ENCODE measurements around the gene KLF5. TPM values are rescaled to one million over a fixed set of nuclear protein-coding genes. Genes with fewer than 3 reads are reported as not detected.

Gene KLF5
- total and polyA plus RNA-seq, 2 of the 4 experiments (the other 2 are of a cell fraction): 5.4 to 8.8 TPM

- Histone ChIP-seq H2AK5ac (ENCODE audit: low read depth, low read length) (no peak overlapping the region), H3K4me1 (ENCODE audit: control insufficient read depth, insufficient read depth, low read length) (peaks cover 5% of the 10 kb centered on the region), H2BK120ac (ENCODE audit: low read depth, low read length) (no peak overlapping the region), H3K36me3 (ENCODE audit: control insufficient read depth, insufficient read depth, low read length) (peaks cover 5% of the 10 kb centered on the region), H3K4ac (ENCODE audit: low read depth, low read length) (no peak overlapping the region), H3K4me2 (ENCODE audit: low read depth, low read length) (no peak overlapping the region), H3K27ac (ENCODE audit: insufficient read depth, low read length) (no peak overlapping the region), H3K27me3 (ENCODE audit: control insufficient read depth, insufficient read depth, low read length) (no peaks in the 10 kb centered on the region), H3K79me1 (ENCODE audit: low read depth in 1 of 2, low read length in 2 of 2) (peaks cover 20 to 30% of the 10 kb centered on the region in 2 experiments), H2BK20ac (ENCODE audit: low read depth, low read length) (no peak overlapping the region), H4K20me1 (ENCODE audit: insufficient read depth, low read length) (no peaks in the 10 kb centered on the region), H3K9ac (ENCODE audit: low read depth, low read length) (no peak overlapping the region), H3K4me3 (ENCODE audit: insufficient read depth, low read depth, low read length) (no peak overlapping the region), H3K9me1 (ENCODE audit: insufficient read depth, low read length) (no peaks in the 10 kb centered on the region), H4K8ac (ENCODE audit: low read depth in 2 of 2, low read length in 2 of 2) (no peak overlapping the region), H2AFZ (replicated peaks; ENCODE audit: low read length, poor library complexity) (no peak overlapping the region), H2AK9ac (replicated peaks; ENCODE audit: low read depth, low read length, poor library complexity) (peak overlapping the region; percentile 16), H4K5ac (ENCODE audit: low read depth, low read length) (no peak overlapping the region), H3K23ac (ENCODE audit: low read depth, low read length) (no peak overlapping the region), H3K14ac (replicated peaks; ENCODE audit: low read depth, low read length) (no peak overlapping the region), H2BK15ac (ENCODE audit: low read depth, low read length) (no peak overlapping the region), H2BK5ac (ENCODE audit: low read depth, low read length, poor library complexity, severe bottlenecking) (no peak overlapping the region), H4K91ac (ENCODE audit: insufficient read depth, low read depth, low read length) (no peak overlapping the region), H3K56ac (ENCODE audit: extremely low read depth, insufficient read depth, low read length) (no peak overlapping the region), H3K9me3 (ENCODE audit: control insufficient read depth, insufficient read depth, low read length) (no peaks in the 10 kb centered on the region), H3K18ac (ENCODE audit: low read depth, low read length) (no peak overlapping the region)
- DNase-seq (no peak), ATAC-seq (ENCODE audit: low read depth) (no peak)
- no CpG with 5 or more reads among the region's 13 CpGs for WGBS, 2 experiments (ENCODE audit: extremely low coverage in 2 of 2, insufficient read length in 1 of 2)
- dilution Hi-C loops (cut with HindIII; ENCODE audit: low sequenced_read_pairs, unreplicated experiment): no loop called here
- intact Hi-C loops (cut with micrococcal nuclease): loop anchor here (5.0 kb wide), 1 partner anchor 75 kb away; no protein-coding TSS in a partner anchor
- BruUV-seq (replicated peaks): TSS peak; percentile 21
- ChIA-PET CTCF (interaction anchor here (0.7 kb wide), 1 partner anchor 9 kb away, joined by 3 read pairs; no protein-coding TSS in a partner anchor), POLR2A (ENCODE audit: unreplicated experiment) (no interaction called here)
- in situ Hi-C loops (cut with MboI; ENCODE audit: low sequenced_read_pairs): no loop called here
- TF ChIP-seq, protein P1, sequence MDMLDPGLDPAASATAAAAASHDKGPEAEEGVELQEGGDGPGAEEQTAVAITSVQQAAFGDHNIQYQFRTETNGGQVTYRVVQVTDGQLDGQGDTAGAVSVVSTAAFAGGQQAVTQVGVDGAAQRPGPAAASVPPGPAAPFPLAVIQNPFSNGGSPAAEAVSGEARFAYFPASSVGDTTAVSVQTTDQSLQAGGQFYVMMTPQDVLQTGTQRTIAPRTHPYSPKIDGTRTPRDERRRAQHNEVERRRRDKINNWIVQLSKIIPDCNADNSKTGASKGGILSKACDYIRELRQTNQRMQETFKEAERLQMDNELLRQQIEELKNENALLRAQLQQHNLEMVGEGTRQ (IDR thresholded peaks at IDR 0.05; ENCODE audit: low read depth, low read length): no peak
- TF ChIP-seq CTCF (conservative IDR thresholded peaks at IDR 0.05; ENCODE audit: low read depth, low read length): no peak
- no peak for TF ChIP-seq CEBPB (IDR thresholded peaks at IDR 0.05; ENCODE audit: low read depth, low read length)
- no peak for TF ChIP-seq MAZ (IDR thresholded peaks at IDR 0.05; ENCODE audit: borderline replicate concordance, low read depth, low read length)
- TF ChIP-seq FOS (IDR thresholded peaks at IDR 0.05; ENCODE audit: low read depth, low read length): no peak
- no peak for TF ChIP-seq SMC3 (IDR thresholded peaks at IDR 0.05; ENCODE audit: low read depth, low read length)
- TF ChIP-seq RAD21 (IDR thresholded peaks at IDR 0.05; ENCODE audit: low read length): no peak
Measured at GRCh38 chr13:73062468-73062867, 3.7 kb downstream of the KLF5 start.
